A673 (cell line): ENCODE measurements around the gene NEURL1B. TPM values are rescaled to one million over a fixed set of nuclear protein-coding genes. Genes with fewer than 3 reads are reported as not detected.

ENCODE experiments used
- BruUV-seq: library from RNA; stranded (reverse); fragments of 400-500 nt; replicated peaks from 2 replicates; lab custom pipeline; 2021; lab: Mats Ljungman, UMichigan
- CTCF ChIA-PET: fragments of 300-600 bp; sonication (Branson Sonifier 250); formaldehyde crosslinking; loops from one replicate; lab custom pipeline; 2022; ENCODE audit warnings: antibody characterized with exemption; lab: Charles Lee
- POLR2A ChIA-PET: fragments of 300-600 bp; sonication (Branson Sonifier 250); formaldehyde crosslinking; loops from one replicate; lab custom pipeline; 2022; ENCODE audit warnings: antibody characterized with exemption; ENCODE audit not compliant: low non-redundant PET; lab: Charles Lee
- DNase-seq: peaks from one replicate; pipeline ENCODE4 v3.0.0-alpha.2; 2015; ENCODE audit warnings: low spot score
- H3K27ac ChIP-seq: fragments of 200-600 bp; sonication (generic); 2 replicates; pipeline ENCODE4 v1.5.1; 2016; ENCODE audit warnings: mixed run types, low read depth, mild to moderate bottlenecking, mixed read lengths, antibody characterized with exemption, low read length; ENCODE audit not compliant: poor library complexity, severe bottlenecking
- H3K27me3 ChIP-seq: fragments of 200-600 bp; sonication (generic); replicated peaks from 2 replicates; pipeline ENCODE4 v1.6.1; 2017; ENCODE audit warnings: mixed run types, low read depth, mild to moderate bottlenecking, mixed read lengths, antibody characterized with exemption, low read length; ENCODE audit not compliant: insufficient read depth, poor library complexity
- H3K36me3 ChIP-seq: fragments of 200-600 bp; sonication (generic); 2 replicates; pipeline ENCODE4 v1.6.1; 2016; ENCODE audit warnings: mixed run types, mild to moderate bottlenecking, mixed read lengths, antibody characterized with exemption, low read length; ENCODE audit not compliant: insufficient read depth, poor library complexity, severe bottlenecking
- H3K4me1 ChIP-seq: fragments of 200-600 bp; sonication (generic); 2 replicates; pipeline ENCODE4 v1.6.1; 2017; ENCODE audit warnings: mixed run types, mild to moderate bottlenecking, mixed read lengths, antibody characterized with exemption, low read length; ENCODE audit not compliant: insufficient read depth, poor library complexity, severe bottlenecking
- H3K4me3 ChIP-seq: fragments of 200-600 bp; sonication (generic); 2 replicates; pipeline ENCODE4 v1.5.1; 2016; ENCODE audit warnings: low read depth, mixed run types, mild to moderate bottlenecking, mixed read lengths, low read length; ENCODE audit not compliant: poor library complexity, severe bottlenecking
- H3K9me3 ChIP-seq: fragments of 200-600 bp; sonication (generic); 2 replicates; pipeline ENCODE4 v1.6.1; 2016; ENCODE audit warnings: mixed run types, low read depth, mild to moderate bottlenecking, mixed read lengths, antibody characterized with exemption, low read length; ENCODE audit not compliant: poor library complexity, severe bottlenecking
- EZH2 ChIP-seq: fragments of 200-600 bp; sonication (generic); IDR thresholded peaks from 2 replicates; pipeline ENCODE4 v1.6.1; 2017; ENCODE audit warnings: borderline replicate concordance, low read depth, mild to moderate bottlenecking, mixed read lengths, antibody characterized with exemption, low read length; ENCODE audit not compliant: poor library complexity, severe bottlenecking
- intact Hi-C: fragments of 100-400 bp; cut with micrococcal nuclease; formaldehyde crosslinking; loops from one replicate; pipeline ENCODE4 v1.10.0; 2022; ENCODE audit not compliant: unreplicated experiment
- total RNA-seq: library from RNA; stranded (reverse); gene quantifications from 2 replicates; pipeline ENCODE4 v1.2.3, GENCODE V29; 2021
- TF ChIP-seq, protein P1 (sequence below): fragments of 300-800, 200-600 bp; sonication (generic); conservative IDR thresholded peaks from 2 replicates; pipeline ENCODE4 v1.5.1; 2017; ENCODE audit warnings: low read depth, mild to moderate bottlenecking, antibody characterized with exemption, low read length, moderate library complexity, mixed read lengths

Gene NEURL1B
- total RNA-seq, 1 experiment from 2014 or later: 5.1 TPM

DNA sequence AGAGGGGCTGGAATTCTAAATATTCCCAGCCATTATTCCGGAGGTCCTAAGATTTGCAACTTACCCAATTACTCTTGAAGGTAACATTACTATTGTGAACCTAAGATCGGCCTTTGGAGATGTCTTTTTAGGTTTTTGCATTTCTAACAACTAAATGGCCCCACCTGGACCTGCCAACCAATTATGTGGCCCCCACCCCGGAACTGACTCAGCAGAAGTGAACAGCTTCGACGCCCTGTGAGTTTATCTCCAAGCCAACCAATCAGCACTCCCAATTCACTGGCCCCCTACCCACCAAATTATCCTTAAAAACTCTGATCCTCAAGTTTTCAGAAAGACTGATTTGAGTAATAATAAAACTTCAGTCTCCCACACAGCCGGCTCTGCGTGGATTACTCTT, 62.9 kb downstream of the NEURL1B start:
- H3K36me3 ChIP-seq: no peaks in the 10 kb centered on the region
- H3K9me3 ChIP-seq: no peaks in the 10 kb centered on the region
- ChIA-PET CTCF (no interaction called here), POLR2A (no interaction called here)
- H3K27me3 ChIP-seq: no peaks in the 10 kb centered on the region
- H3K4me3 ChIP-seq: no peak overlapping the region
- peaks cover 8% of the 10 kb centered on the region for H3K4me1 ChIP-seq
- DNase-seq: no peak
- no TSS peak for BruUV-seq
- H3K27ac ChIP-seq: no peak overlapping the region
- TF ChIP-seq, protein P1, sequence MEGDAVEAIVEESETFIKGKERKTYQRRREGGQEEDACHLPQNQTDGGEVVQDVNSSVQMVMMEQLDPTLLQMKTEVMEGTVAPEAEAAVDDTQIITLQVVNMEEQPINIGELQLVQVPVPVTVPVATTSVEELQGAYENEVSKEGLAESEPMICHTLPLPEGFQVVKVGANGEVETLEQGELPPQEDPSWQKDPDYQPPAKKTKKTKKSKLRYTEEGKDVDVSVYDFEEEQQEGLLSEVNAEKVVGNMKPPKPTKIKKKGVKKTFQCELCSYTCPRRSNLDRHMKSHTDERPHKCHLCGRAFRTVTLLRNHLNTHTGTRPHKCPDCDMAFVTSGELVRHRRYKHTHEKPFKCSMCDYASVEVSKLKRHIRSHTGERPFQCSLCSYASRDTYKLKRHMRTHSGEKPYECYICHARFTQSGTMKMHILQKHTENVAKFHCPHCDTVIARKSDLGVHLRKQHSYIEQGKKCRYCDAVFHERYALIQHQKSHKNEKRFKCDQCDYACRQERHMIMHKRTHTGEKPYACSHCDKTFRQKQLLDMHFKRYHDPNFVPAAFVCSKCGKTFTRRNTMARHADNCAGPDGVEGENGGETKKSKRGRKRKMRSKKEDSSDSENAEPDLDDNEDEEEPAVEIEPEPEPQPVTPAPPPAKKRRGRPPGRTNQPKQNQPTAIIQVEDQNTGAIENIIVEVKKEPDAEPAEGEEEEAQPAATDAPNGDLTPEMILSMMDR: no peak
- TF ChIP-seq EZH2: no peak
- intact Hi-C loops: no loop called here

DNA sequence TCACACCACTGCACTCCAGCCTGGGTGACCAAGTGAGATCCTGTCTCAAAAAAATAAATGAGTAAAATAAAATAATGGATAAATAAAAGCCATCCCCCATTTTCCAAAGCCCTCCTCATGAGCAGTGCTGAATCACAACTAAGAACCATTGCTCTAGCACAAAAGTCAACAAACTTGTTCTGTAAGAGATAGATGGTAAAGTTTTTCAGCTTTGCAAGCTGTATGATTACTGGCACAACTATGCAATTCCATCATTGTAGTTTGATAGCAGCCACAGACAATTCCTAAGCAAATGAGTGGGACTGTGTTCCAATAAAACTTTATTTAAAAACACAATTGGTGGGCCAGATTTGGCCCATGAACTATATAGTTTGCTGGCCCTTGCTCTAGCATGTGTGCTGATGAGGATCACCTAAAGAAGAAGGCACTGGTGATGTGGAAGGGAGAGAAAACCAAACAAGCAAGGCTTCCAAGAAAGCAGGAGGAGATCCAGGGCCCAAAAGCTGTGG, 64.6 kb downstream of the NEURL1B start:
- H3K4me3 ChIP-seq: no peak overlapping the region
- ChIA-PET POLR2A (interaction anchor here (0.7 kb wide), 1 partner anchor 24 kb away, joined by 3 read pairs; no protein-coding TSS in a partner anchor), CTCF (no interaction called here)
- no TSS peak for BruUV-seq
- H3K4me1 ChIP-seq: peaks cover 8% of the 10 kb centered on the region
- no peaks in the 10 kb centered on the region for H3K36me3 ChIP-seq
- TF ChIP-seq, protein P1: no peak
- TF ChIP-seq EZH2: no peak
- no peaks in the 10 kb centered on the region for H3K9me3 ChIP-seq
- H3K27me3 ChIP-seq: no peaks in the 10 kb centered on the region
- DNase-seq: no peak
- intact Hi-C loops: loop anchor here (5.0 kb wide), 1 partner anchor 622 kb away; the partner anchor contains the start of gene STC2
- no peak overlapping the region for H3K27ac ChIP-seq

DNA sequence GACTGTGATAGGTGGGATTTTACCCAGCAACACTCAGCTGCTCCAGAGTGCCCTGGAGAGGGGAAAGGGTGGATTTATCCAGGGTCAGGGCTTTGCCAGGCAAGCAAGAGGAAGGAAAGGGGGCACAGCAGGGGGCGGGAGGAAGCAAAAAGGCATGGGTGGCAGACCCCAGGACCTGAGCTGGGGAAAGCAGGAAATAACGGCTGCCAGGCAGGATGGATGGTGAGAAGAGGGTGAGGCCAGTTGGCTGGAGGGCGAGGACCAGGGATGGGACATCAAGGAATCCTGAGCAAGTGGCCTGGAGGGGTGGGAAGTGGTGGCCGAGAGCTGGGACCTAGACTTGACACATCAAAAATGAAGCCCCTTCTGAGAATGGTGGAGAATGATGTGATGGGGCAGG, 65.7 kb downstream of the NEURL1B start:
- Histone ChIP-seq H3K36me3 (no peaks in the 10 kb centered on the region), H3K27ac (no peak overlapping the region), H3K27me3 (no peaks in the 10 kb centered on the region), H3K4me3 (no peak overlapping the region), H3K9me3 (no peaks in the 10 kb centered on the region), H3K4me1 (peaks cover 8% of the 10 kb centered on the region)
- ChIA-PET POLR2A (no interaction called here), CTCF (interaction anchor here (0.6 to 1.7 kb wide), 8 partner anchors 9 to 909 kb away, joined by 3 to 22 read pairs (median 4); no protein-coding TSS in a partner anchor)
- TF ChIP-seq EZH2: no peak
- TF ChIP-seq, protein P1: no peak
- intact Hi-C loops: loop anchor here (5.0 kb wide), 1 partner anchor 621 kb away; the partner anchor contains the start of gene STC2
- no peak for DNase-seq
- no TSS peak for BruUV-seq
